CD1c-positive myeloid dendritic cell (primary cell): Measurements from ENCODE around the gene ADAMTS6.
A peak's percentile ranks its signal among the peaks of the same experiment; 100 is the strongest.

Experiments
- DNase-seq: peaks from one replicate; pipeline ENCODE4 v3.0.0-alpha.2; 2016; ENCODE audit errors: extremely low spot score

ADAMTS6 gene

GRCh38 chr5:65103756-65104440, 377.8 kb downstream of the ADAMTS6 start:
- no peak for DNase-seq

GRCh38 chr5:65102976-65103711, 378.6 kb downstream of the ADAMTS6 start:
- DNase-seq = peak; percentile 54

- no peak for DNase-seq
Measured at GRCh38 chr5:65102371-65102975, 379.2 kb downstream of the ADAMTS6 start.

GRCh38 chr5:65101632-65102100, 380.1 kb downstream of the ADAMTS6 start:
- no peak for DNase-seq

GRCh38 chr5:65100911-65101631, 380.6 kb downstream of the ADAMTS6 start:
- no peak for DNase-seq
